NCI-H128 (cell line): ENCODE data around the gene CD14.
"Not testable (repeated sequence)": the region's sequence is repeated elsewhere in the genome, so short reads cannot be mapped to it uniquely, and the experiment has no call there.

Experiments
- DNase-seq: peaks from one replicate; lab custom pipeline; 2025; ENCODE audit not compliant: unreplicated experiment; lab: John Stamatoyannopoulos, UW

Gene CD14

GRCh38 chr5:140635291-140636257 is 2.6 kb upstream of the CD14 start:
- DNase-seq = no peak

GRCh38 chr5:140634103-140634502 is 1.1 kb upstream of the CD14 start:
- no peak for DNase-seq

GRCh38 chr5:140633501-140633900 is 526 bp upstream of the CD14 start:
- DNase-seq = no peak

GRCh38 chr5:140632366-140633020 is 482 bp downstream of the CD14 start:
- DNase-seq = no peak

GRCh38 chr5:140631831-140632365 is 1.1 kb downstream of the CD14 start:
- DNase-seq = no peak

GRCh38 chr5:140631036-140631417 is 1.9 kb downstream of the CD14 start:
- DNase-seq = no peak

- DNase-seq = no peak
Measured at GRCh38 chr5:140630292-140631035, 2.5 kb downstream of the CD14 start.

- DNase-seq = no peak
Measured at GRCh38 chr5:140628711-140629110, 4.3 kb downstream of the CD14 start.

GRCh38 chr5:140627972-140628371 is 5.0 kb downstream of the CD14 start:
- no peak for DNase-seq

GRCh38 chr5:140624886-140625285 is 8.1 kb downstream of the CD14 start:
- DNase-seq = not testable (repeated sequence)

- DNase-seq = not testable (repeated sequence)
Measured at GRCh38 chr5:140623061-140623460, 9.9 kb downstream of the CD14 start.

GRCh38 chr5:140622301-140622700 is 10.7 kb downstream of the CD14 start:
- DNase-seq = no peak

GRCh38 chr5:140611020-140611521 is 21.9 kb downstream of the CD14 start:
- no peak for DNase-seq

- DNase-seq = no peak
Measured at GRCh38 chr5:140609126-140609525, 23.8 kb downstream of the CD14 start.

- no peak for DNase-seq
Measured at GRCh38 chr5:140608722-140609121, 24.3 kb downstream of the CD14 start.

GRCh38 chr5:140607031-140607430 is 25.9 kb downstream of the CD14 start:
- DNase-seq = no peak

GRCh38 chr5:140605879-140606278 is 27.1 kb downstream of the CD14 start:
- no peak for DNase-seq

GRCh38 chr5:140603734-140604133 is 29.2 kb downstream of the CD14 start:
- DNase-seq = no peak

- DNase-seq = not testable (repeated sequence)
Measured at GRCh38 chr5:140603446-140603698, 29.6 kb downstream of the CD14 start.

- DNase-seq = no peak
Measured at GRCh38 chr5:140602147-140602546, 30.8 kb downstream of the CD14 start.

GRCh38 chr5:140600096-140600495 is 32.9 kb downstream of the CD14 start:
- DNase-seq = no peak
